GM12891 (cell line): ENCODE data around the gene CPED1.
"Not testable (repeated sequence)": the region's sequence is repeated elsewhere in the genome, so short reads cannot be mapped to it uniquely, and the experiment has no call there.

Experiments
- DNase-seq: peaks from one replicate; pipeline ENCODE4 v3.0.0; 2011; ENCODE audit warnings: low spot score; ENCODE audit not compliant: insufficient read length
- FAIRE-seq: peaks from 2 replicates; lab custom pipeline; 2011; peaks lifted over from hg19 to GRCh38; lab: Jason Lieb, UNC
- PAX5 ChIP-seq: IDR thresholded peaks from 2 replicates; pipeline ENCODE4 v1.6.1; 2011; ENCODE audit warnings: low read length, moderate library complexity, mild to moderate bottlenecking; ENCODE audit not compliant: insufficient read depth, severe bottlenecking
- POLR2A ChIP-seq: IDR thresholded peaks from 2 replicates; pipeline ENCODE4 v1.6.1; 2011; ENCODE audit warnings: low read depth, low read length, control low read depth
- POLR2AphosphoS5 ChIP-seq: IDR thresholded peaks from 2 replicates; pipeline ENCODE4 v1.6.1; 2011; ENCODE audit warnings: low read depth, low read length, control low read depth
- POU2F2 ChIP-seq: IDR thresholded peaks from 2 replicates; pipeline ENCODE4 v1.6.1; 2011; ENCODE audit warnings: low read depth, mild to moderate bottlenecking, control low read depth, low read length, moderate library complexity
- SPI1 ChIP-seq: IDR thresholded peaks from 2 replicates; pipeline ENCODE4 v1.6.1; 2011; ENCODE audit warnings: low read depth, low read length, control low read depth
- TAF1 ChIP-seq: IDR thresholded peaks from 2 replicates; pipeline ENCODE4 v1.6.1; 2011; ENCODE audit warnings: low read depth, low read length, control low read depth

CPED1 gene

DNA sequence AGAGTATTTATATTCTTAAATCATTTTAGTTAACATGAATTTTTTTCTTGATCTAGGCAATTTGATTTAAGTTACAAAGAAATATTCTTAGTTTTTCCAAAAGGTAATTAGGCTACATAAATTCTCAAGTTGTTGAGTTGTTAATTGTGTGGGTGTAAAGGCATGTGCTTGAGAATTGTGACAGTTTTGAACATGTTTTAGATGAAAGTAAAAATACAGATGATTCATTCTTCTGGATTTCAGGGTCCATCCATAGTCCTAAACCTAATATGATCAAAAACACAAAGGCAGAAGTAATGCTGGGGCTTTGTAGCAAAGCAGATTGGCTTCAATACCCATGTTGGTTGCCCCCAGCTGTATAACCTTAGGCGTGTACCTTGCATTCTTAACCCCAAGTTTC lies 127.9 kb downstream of the CPED1 start:
- DNase-seq (no peak), FAIRE-seq (no peak)
- TF ChIP-seq POU2F2: no peak
- TF ChIP-seq TAF1: no peak
- no peak for TF ChIP-seq POLR2A
- TF ChIP-seq POLR2AphosphoS5: no peak
- no peak for TF ChIP-seq PAX5
- no peak for TF ChIP-seq SPI1

GRCh38 chr7:121119047-121119446 lies 130.5 kb downstream of the CPED1 start:
- FAIRE-seq (no peak), DNase-seq (no peak)
- TF ChIP-seq POU2F2 (no peak), POLR2A (no peak)

- DNase-seq: no peak
- TF ChIP-seq POU2F2 (no peak), POLR2AphosphoS5 (no peak), POLR2A (no peak), TAF1 (no peak), PAX5 (no peak), SPI1 (no peak)
- FAIRE-seq: no peak
Observed at GRCh38 chr7:121123032-121123431, 134.5 kb downstream of the CPED1 start.

DNA sequence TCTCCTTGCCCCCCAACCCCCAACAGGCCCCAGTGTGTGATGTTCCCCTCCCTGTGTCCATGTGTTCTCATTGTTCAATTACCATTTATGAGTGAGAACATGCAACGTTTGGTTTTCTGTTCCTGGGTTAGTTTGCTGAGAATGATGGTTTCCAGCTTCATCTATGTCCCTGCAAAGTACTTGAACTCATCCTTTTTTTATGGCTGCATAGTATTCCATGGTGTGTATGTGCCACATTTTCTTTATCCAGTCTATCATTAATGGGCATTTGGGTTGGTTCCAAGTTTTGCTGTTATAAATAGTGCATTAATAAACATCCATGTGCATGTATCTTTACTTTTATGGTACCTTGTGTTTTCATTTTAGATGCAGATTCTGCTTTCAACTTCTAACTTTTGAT lies 136.9 kb downstream of the CPED1 start:
- not testable (repeated sequence) for FAIRE-seq, DNase-seq

DNA sequence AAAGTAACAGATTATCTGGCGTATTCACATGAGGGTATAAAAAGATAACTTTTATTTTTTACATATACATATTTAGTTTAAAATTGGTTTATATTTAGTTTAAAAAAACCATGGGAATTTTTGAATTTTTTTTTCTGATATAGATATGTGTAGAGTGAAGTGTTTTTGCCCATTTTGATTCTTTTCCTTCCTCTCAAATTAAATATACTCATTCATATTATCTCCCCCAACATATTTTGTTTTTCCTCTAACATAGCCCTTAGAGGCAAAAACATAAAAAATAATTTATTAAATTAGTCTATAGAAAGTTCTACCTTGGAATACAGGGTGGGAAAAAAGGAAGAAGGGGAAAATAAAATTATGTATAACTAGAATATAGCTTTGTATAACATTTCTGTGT lies 137.7 kb downstream of the CPED1 start:
- FAIRE-seq (no peak), DNase-seq (no peak)
- TF ChIP-seq TAF1 (no peak), PAX5 (no peak), POU2F2 (no peak), SPI1 (no peak), POLR2A (no peak), POLR2AphosphoS5 (no peak)

GRCh38 chr7:121126801-121127534 lies 138.5 kb downstream of the CPED1 start:
- TF ChIP-seq POLR2A: no peak
- TF ChIP-seq POU2F2: no peak
- TF ChIP-seq PAX5: no peak
- no peak for TF ChIP-seq TAF1
- no peak for TF ChIP-seq POLR2AphosphoS5
- TF ChIP-seq SPI1: no peak
- FAIRE-seq: no peak
- no peak for DNase-seq

GRCh38 chr7:121132940-121133339 lies 144.4 kb downstream of the CPED1 start:
- DNase-seq (no peak), FAIRE-seq (no peak)
- TF ChIP-seq SPI1 (no peak), POLR2A (no peak), PAX5 (no peak), TAF1 (no peak), POLR2AphosphoS5 (no peak), POU2F2 (no peak)

GRCh38 chr7:121133444-121133843 lies 144.9 kb downstream of the CPED1 start:
- TF ChIP-seq POU2F2 (no peak), POLR2A (no peak), PAX5 (no peak)
- FAIRE-seq (no peak), DNase-seq (no peak)

DNA sequence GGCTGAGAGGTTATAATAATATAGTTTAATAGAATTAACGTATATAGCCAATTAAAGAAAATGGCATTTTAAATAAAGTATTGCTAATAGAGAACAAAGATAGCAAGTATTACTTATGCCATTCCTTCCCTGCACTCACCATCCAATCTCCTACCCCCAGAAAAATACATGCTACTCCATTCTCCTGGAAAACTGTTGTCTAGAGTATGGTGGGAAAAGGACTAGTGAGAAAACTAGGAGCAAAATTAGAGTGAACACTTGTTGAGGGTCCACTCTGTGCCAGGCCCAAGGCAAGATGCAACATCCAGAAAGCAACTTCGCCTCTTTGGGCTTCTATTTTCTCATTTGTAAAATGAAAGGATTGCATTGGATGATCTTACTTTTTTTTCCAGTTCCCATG lies 149.1 kb downstream of the CPED1 start:
- no peak for FAIRE-seq

DNA sequence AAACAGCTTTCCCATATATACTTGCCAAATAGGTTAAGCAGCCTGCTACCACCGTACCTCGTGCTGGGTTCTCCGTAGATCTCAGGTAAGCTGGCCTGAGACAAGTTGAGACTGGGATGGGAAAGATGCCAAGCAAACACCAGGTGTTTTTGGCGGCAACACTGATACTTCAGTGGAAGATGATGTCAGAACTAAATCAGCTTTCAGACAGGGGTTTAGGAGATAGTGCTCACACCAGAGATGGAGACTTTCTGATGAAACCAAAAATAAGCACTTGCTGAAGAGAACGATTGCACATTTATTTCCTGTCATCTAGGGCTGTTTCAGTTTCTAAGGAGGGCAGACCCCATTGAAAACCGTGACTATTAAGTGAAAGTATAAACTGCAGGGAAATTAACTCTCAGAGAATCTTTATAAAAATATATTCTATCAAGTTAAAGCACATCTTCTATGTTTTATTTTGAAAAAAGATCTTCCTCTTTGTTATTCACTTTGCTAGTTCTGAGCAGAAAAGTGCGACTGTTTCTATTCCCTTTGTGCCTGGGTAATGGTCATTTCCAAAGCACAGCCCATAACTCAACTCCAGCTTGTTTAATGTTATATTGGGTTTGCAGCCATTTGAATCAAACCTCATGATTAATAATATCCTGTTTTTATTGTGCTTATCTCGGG lies 149.9 kb downstream of the CPED1 start:
- TF ChIP-seq PAX5 (no peak), POLR2AphosphoS5 (no peak), SPI1 (no peak), POU2F2 (no peak), POLR2A (no peak), TAF1 (no peak)
- FAIRE-seq: peak; percentile 94
- no peak for DNase-seq

More for the DNA sequence above, 149.1 kb downstream of the CPED1 start:
- no peak for TF ChIP-seq POU2F2
- TF ChIP-seq POLR2A: no peak
- TF ChIP-seq PAX5: no peak
- TF ChIP-seq SPI1: no peak
- TF ChIP-seq TAF1: no peak
- no peak for TF ChIP-seq POLR2AphosphoS5
- DNase-seq: no peak
